KG1 (cell line): Measurements from ENCODE around the gene GRAMD1B.

Source experiments
- DNase-seq: peaks from one replicate; lab custom pipeline; 2025; lab: John Stamatoyannopoulos, UW

The GRAMD1B gene

GRCh38 chr11:123535401-123535800, 105.3 kb downstream of the GRAMD1B start:
- DNase-seq, result no peak

- DNase-seq, result no peak
Measured at GRCh38 chr11:123536690-123537437, 106.8 kb downstream of the GRAMD1B start.

GRCh38 chr11:123537726-123538125, 107.7 kb downstream of the GRAMD1B start:
- DNase-seq, result no peak

GRCh38 chr11:123543797-123544196, 113.7 kb downstream of the GRAMD1B start:
- DNase-seq, result no peak

- DNase-seq, result no peak
Measured at GRCh38 chr11:123544631-123545375, 114.7 kb downstream of the GRAMD1B start.

GRCh38 chr11:123545726-123546270, 115.7 kb downstream of the GRAMD1B start:
- no peak for DNase-seq

GRCh38 chr11:123546515-123546914, 116.4 kb downstream of the GRAMD1B start:
- no peak for DNase-seq

GRCh38 chr11:123547180-123547579, 117.1 kb downstream of the GRAMD1B start:
- no peak for DNase-seq

GRCh38 chr11:123548774-123549173, 118.7 kb downstream of the GRAMD1B start:
- no peak for DNase-seq

GRCh38 chr11:123549926-123550917, 120.2 kb downstream of the GRAMD1B start:
- no peak for DNase-seq

- DNase-seq, result no peak
Measured at GRCh38 chr11:123551079-123551478, 121.0 kb downstream of the GRAMD1B start.

- DNase-seq, result no peak
Measured at GRCh38 chr11:123556633-123557032, 126.6 kb downstream of the GRAMD1B start.

- no peak for DNase-seq
Measured at GRCh38 chr11:123558536-123559315, 128.7 kb downstream of the GRAMD1B start.

GRCh38 chr11:123559523-123559955, 129.5 kb downstream of the GRAMD1B start:
- DNase-seq, result no peak

GRCh38 chr11:123560006-123560405, 129.9 kb downstream of the GRAMD1B start:
- no peak for DNase-seq

GRCh38 chr11:123561431-123561800, 131.3 kb downstream of the GRAMD1B start:
- no peak for DNase-seq

GRCh38 chr11:123562158-123562557, 132.1 kb downstream of the GRAMD1B start:
- DNase-seq, result no peak

- DNase-seq, result no peak
Measured at GRCh38 chr11:123562829-123563228, 132.8 kb downstream of the GRAMD1B start.

- DNase-seq, result no peak
Measured at GRCh38 chr11:123564221-123564620, 134.2 kb downstream of the GRAMD1B start.

- DNase-seq, result no peak
Measured at GRCh38 chr11:123566852-123567251, 136.8 kb downstream of the GRAMD1B start.

- no peak for DNase-seq
Measured at GRCh38 chr11:123567466-123567865, 137.4 kb downstream of the GRAMD1B start.
